ENCODE results near the gene SLC19A1. TPM values are rescaled to one million over a fixed set of nuclear protein-coding genes. Genes with fewer than 3 reads are reported as not detected.

The SLC19A1 gene
- total RNA-seq, 1 donor from 2014 or later, result 53.3 TPM

GRCh38 chr21:45471525-45472221, 70.6 kb downstream of the SLC19A1 start:
- TF ChIP-seq CTCF (IDR thresholded peaks at IDR 0.05; ENCODE audit: partially characterized antibody, unreplicated experiment), result no peak
- H3K9me3 Mint-ChIP-seq (ENCODE audit: unreplicated experiment), result peaks cover 8% of the 10 kb centered on the region
- H3K27me3 Mint-ChIP-seq (ENCODE audit: unreplicated experiment), result peaks cover under 1% of the 10 kb centered on the region
- H3K36me3 Mint-ChIP-seq (ENCODE audit: unreplicated experiment), result peaks cover 5% of the 10 kb centered on the region
- no peak overlapping the region for H3K4me3 Mint-ChIP-seq (ENCODE audit: unreplicated experiment)
- no peak for DNase-seq
- peaks cover 9% of the 10 kb centered on the region for H3K4me1 Mint-ChIP-seq (ENCODE audit: low read depth, unreplicated experiment)
- no peak overlapping the region for H3K27ac Mint-ChIP-seq (ENCODE audit: unreplicated experiment)

GRCh38 chr21:45470773-45471524, 71.3 kb downstream of the SLC19A1 start:
- peaks cover 11% of the 10 kb centered on the region for H3K4me1 Mint-ChIP-seq (ENCODE audit: low read depth, unreplicated experiment)

DNA sequence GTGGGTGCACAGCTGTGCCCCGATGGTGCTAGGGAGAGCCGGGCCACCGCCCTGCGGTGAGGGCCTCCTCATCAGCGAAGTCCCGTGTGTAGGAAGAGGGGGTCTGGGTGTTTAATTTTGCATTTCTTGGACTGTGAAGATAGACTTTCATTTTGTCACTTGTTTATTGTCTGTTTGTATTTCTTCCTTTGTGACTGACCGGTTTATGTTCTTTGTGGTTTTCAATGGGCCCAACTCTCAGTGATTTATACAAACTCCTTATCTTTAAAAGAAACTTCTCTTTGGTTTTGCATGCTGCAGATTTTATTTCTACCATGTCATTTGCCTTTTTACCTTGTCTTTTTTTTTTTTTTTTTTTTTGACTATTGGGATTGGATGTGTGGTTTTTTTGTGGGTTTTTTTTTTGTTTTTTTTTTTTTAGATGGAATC, 72.1 kb downstream of the SLC19A1 start:
- DNase-seq, result no peak
- Mint-ChIP-seq H3K4me3 (ENCODE audit: unreplicated experiment) (no peak overlapping the region), H3K9me3 (ENCODE audit: unreplicated experiment) (peaks cover 9% of the 10 kb centered on the region), H3K27me3 (ENCODE audit: unreplicated experiment) (peaks cover 3% of the 10 kb centered on the region), H3K4me1 (ENCODE audit: low read depth, unreplicated experiment) (peaks cover 12% of the 10 kb centered on the region), H3K36me3 (ENCODE audit: unreplicated experiment) (no peaks in the 10 kb centered on the region), H3K27ac (ENCODE audit: unreplicated experiment) (peak overlapping the region; percentile 5)
- no peak for TF ChIP-seq CTCF (IDR thresholded peaks at IDR 0.05; ENCODE audit: partially characterized antibody, unreplicated experiment)

More at GRCh38 chr21:45470773-45471524, 71.3 kb downstream of the SLC19A1 start:
- no peak for DNase-seq
- peaks cover 6% of the 10 kb centered on the region for H3K9me3 Mint-ChIP-seq (ENCODE audit: unreplicated experiment)
- no peak for TF ChIP-seq CTCF (IDR thresholded peaks at IDR 0.05; ENCODE audit: partially characterized antibody, unreplicated experiment)
- no peak overlapping the region for H3K4me3 Mint-ChIP-seq (ENCODE audit: unreplicated experiment)
- H3K27ac Mint-ChIP-seq (ENCODE audit: unreplicated experiment), result no peak overlapping the region
- peaks cover 3% of the 10 kb centered on the region for H3K27me3 Mint-ChIP-seq (ENCODE audit: unreplicated experiment)
- H3K36me3 Mint-ChIP-seq (ENCODE audit: unreplicated experiment), result no peaks in the 10 kb centered on the region

DNA sequence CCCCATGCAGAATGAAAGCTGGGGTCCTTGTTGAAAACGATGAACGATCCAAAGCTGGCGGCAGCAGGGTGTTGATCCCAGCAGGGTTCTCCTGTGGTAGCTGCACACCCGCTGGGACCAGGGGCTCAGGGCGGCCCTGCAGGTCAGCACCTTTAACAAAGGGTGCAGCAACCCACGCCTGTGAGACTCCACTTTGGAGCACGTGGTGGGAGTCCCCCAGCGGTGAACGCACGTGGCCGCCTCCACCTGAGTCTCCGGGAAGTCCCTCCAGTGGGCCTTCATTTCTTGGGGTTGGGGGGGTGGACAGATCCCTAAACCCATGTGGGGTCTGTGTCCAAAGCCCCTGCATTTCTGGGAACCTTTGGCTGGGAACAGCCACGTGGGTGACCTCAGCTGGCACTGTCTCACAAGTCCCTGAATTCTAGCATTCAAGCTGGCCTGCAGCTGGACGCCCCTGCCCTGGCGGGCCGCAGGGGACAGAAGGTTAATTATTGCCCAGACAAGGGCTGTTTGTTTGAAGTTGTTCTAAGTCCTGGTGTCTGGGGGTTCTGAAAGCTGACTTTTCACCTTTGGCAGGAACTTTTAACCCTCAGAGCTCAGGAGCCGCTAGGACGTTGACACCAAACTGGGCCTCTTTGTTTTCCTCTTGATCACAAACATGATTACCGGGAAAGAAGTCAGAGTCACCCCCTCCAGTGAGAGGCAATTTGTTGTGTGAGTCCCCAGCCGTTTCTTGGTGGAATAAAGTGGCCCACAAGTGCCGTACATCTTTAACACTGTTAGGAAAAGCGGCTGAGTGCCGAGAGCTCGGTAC, 72.8 kb downstream of the SLC19A1 start:
- peak; percentile 9 for DNase-seq
- Mint-ChIP-seq H3K36me3 (ENCODE audit: unreplicated experiment) (peaks cover 4% of the 10 kb centered on the region), H3K27me3 (ENCODE audit: unreplicated experiment) (peaks cover 6% of the 10 kb centered on the region), H3K9me3 (ENCODE audit: unreplicated experiment) (peaks cover 9% of the 10 kb centered on the region), H3K27ac (ENCODE audit: unreplicated experiment) (peak overlapping the region; percentile 5), H3K4me3 (ENCODE audit: unreplicated experiment) (no peak overlapping the region), H3K4me1 (ENCODE audit: low read depth, unreplicated experiment) (peaks cover 12% of the 10 kb centered on the region)
- TF ChIP-seq CTCF (IDR thresholded peaks at IDR 0.05; ENCODE audit: partially characterized antibody, unreplicated experiment), result no peak
